ENCODE data around the gene SHF.

SHF gene

GRCh38 chr15:45155739-45156138, 32.0 kb downstream of the SHF start:
- no peak for DNase-seq
- in situ Hi-C loops (cut with HindIII; ENCODE audit: low pct_ligation_motif_present, low pct_unique_long_range_greater_than_20kb, low sequenced_read_pairs), result no loop called here

DNA sequence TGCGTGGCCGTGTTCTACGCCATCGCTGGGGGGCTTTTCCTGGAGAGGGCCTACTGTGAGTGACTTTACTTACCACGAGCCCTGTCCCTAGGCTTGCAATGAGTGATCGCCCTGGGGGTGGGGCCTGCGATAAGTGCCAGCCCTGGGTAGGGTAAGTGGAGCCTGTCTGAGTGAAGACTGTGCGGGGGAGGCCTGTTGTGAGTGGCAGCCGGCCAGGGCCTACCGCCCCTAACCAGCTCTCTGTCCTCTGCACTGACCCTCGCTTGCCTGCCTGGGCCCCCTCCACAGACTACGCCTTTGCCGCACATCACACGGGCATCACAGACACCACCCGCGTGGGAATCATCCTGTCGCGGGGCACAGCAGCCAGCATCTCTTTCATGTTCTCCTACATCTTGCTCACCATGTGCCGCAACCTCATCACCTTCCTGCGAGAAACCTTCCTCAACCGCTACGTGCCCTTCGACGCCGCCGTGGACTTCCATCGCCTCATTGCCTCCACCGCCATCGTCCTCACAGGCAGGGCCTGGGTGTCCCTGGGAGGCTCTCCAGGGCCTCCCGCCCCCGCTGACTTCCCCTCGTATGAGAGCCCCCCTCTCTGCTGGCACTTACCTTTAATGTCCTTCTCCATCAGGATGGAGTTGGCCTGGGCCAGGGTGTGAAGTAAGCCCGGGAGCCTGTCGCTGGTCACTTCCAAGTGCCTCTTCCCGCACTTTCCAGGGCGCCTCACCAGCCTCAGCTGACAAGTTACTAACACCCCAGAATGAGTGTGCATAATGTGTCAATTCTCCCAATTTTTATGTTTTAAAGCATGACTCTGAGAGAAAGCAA, 35.6 kb downstream of the SHF start:
- in situ Hi-C loops (cut with HindIII; ENCODE audit: low pct_ligation_motif_present, low pct_unique_long_range_greater_than_20kb, low sequenced_read_pairs), result no loop called here

DNA sequence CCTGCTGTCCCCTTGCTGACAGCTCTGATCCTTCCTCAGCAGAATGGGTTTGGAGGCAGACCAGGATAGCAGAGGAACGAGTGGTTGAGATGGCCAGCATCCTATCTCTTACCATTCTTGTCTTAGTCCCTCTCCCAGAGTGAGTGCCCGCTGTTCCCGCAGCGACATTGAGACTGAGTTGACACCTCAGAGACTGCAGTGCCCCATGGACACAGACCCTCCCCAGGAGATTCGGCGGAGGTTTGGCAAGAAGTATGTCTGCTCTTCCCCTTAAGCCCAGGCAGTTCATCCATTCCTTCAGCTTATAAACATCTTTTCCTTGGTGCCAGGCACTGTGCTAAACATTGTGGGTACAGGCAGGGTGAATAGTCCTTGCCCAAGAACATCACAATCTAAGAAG, 36.8 kb downstream of the SHF start:
- in situ Hi-C loops (cut with HindIII; ENCODE audit: low pct_ligation_motif_present, low pct_unique_long_range_greater_than_20kb, low sequenced_read_pairs), result no loop called here
- no peak for DNase-seq

More for the DNA sequence above, 35.6 kb downstream of the SHF start:
- DNase-seq, result no peak

GRCh38 chr15:45150481-45150880, 37.3 kb downstream of the SHF start:
- in situ Hi-C loops (cut with HindIII; ENCODE audit: low pct_ligation_motif_present, low pct_unique_long_range_greater_than_20kb, low sequenced_read_pairs), result no loop called here
- no peak for DNase-seq

DNA sequence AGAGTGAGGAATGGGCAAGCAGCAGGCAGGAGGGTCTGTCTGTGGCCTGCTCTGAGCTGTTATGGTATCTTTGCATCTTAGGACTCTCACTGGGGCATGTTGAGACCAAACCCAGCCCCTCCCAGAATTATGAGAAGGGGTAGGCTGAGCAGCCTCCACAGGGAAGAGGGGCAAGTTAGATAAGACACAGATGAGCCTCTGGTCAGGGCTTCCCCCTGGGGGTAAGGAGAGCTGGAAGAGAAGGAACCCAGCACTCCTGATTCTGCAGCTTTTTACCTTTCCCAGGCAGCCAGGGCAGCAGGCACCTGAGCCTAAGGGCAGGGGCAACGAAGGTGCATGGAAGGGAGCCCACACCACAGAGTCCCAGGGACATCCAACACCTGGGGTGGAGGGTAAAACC, 38.7 kb downstream of the SHF start:
- in situ Hi-C loops (cut with HindIII; ENCODE audit: low pct_ligation_motif_present, low pct_unique_long_range_greater_than_20kb, low sequenced_read_pairs), result no loop called here
- DNase-seq, result no peak

DNA sequence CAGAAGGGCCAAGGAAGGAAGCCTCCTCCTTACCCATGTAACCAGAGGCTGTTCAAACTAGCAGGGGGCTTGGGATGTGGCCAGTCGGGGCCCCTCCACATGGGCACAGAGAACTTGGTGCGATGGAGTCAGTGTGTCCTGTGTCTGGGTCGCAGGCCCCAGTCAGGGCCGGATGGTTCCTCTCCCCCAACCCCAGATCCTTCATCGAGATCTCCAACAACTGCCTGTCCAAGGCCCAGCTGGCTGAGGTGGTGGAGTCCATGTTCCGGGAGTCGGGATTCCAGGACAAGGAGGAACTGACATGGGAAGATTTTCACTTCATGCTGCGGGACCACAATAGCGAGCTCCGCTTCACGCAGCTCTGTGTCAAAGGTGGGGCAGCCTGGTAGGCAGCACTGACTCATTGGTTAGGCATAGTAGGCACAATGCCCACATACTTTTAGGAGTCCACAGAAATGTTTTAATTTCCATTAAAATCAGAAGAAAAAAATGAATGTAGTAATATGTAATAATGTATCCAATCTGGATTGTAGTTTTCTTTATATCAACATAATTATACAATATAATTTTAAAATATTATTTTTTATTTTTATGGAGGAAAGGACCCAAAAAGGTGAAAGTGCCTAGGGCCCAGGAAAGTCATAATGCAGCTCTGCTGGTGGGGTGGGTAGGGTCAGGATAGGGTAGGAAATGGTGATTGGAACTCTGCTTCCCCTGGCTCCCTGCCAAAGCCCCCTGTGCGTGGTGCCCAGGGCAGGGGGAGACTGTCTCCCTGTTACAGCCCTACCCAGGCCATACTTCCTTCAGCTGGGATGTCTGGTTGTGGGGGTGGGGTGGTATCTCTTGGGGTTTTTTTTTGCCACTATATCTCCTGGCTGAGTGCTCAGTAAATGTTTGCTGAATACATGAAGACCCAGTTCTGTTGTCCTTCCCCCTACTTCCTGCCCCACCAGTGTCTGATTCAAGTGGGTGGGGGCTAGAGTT, 39.4 kb downstream of the SHF start:
- DNase-seq, result no peak
- in situ Hi-C loops (cut with HindIII; ENCODE audit: low pct_ligation_motif_present, low pct_unique_long_range_greater_than_20kb, low sequenced_read_pairs), result no loop called here

DNA sequence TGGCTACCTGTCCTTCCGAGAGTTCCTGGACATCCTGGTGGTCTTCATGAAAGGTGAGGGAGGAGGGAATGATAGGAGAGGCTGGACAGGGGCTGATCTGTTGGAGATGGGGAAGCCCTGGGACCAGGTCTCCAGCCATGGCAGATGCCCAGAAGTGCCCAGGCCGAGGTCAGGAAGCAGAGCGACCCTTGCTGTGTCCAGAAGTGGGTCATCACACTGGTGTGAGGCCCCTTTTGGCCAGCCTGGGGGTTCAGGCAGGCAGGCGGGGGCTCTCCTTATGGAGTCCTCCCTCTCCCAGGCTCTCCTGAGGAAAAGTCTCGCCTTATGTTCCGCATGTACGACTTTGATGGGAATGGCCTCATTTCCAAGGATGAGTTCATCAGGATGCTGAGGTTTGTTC, 40.2 kb downstream of the SHF start:
- in situ Hi-C loops (cut with HindIII; ENCODE audit: low pct_ligation_motif_present, low pct_unique_long_range_greater_than_20kb, low sequenced_read_pairs), result no loop called here
- DNase-seq, result no peak

GRCh38 chr15:45146405-45146804, 41.4 kb downstream of the SHF start:
- no peak for DNase-seq
- in situ Hi-C loops (cut with HindIII; ENCODE audit: low pct_ligation_motif_present, low pct_unique_long_range_greater_than_20kb, low sequenced_read_pairs), result no loop called here

DNA sequence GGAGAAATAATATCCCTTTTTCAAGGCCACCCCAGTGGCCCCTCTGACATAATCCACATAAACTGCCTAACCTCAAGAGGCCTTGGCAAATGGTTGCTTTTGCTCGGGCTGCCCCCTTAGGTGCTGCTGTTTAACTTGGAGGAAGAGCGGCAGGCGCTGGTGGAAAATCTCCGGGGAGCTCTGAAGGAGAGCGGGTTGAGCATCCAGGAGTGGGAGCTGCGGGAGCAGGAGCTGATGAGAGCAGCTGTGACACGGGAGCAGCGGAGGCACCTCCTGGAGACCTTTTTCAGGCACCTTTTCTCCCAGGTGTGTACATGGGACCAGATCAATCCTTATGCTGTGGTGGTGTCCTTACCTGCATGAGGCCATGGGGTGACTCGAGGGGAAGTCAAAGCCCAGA, 43.0 kb downstream of the SHF start:
- in situ Hi-C loops (cut with HindIII; ENCODE audit: low pct_ligation_motif_present, low pct_unique_long_range_greater_than_20kb, low sequenced_read_pairs), result no loop called here
- DNase-seq, result no peak

- DNase-seq, result no peak
- in situ Hi-C loops (cut with HindIII; ENCODE audit: low pct_ligation_motif_present, low pct_unique_long_range_greater_than_20kb, low sequenced_read_pairs), result no loop called here
Observed at GRCh38 chr15:45143946-45144345, 43.8 kb downstream of the SHF start.

DNA sequence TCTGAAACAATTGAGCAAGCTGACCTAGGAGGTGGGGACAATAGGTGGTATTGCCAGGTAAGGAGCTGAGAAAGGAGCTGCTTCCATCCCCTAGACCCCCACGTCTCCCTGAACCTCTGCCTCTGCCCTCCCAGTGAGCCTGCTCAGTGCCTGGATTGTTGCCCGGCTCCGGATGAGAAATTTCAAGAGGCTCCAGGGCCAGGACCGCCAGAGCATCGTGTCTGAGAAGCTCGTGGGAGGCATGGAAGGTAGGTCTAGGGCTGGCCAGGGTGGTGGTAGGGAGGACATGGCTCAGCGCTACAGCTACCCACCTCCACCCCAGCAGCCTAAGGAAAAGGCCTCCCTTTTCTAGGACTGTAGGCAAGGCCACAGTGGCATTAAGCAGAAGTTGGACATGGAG, 44.7 kb downstream of the SHF start:
- in situ Hi-C loops (cut with HindIII; ENCODE audit: low pct_ligation_motif_present, low pct_unique_long_range_greater_than_20kb, low sequenced_read_pairs), result no loop called here
- DNase-seq, result no peak

GRCh38 chr15:45141386-45141785, 46.4 kb downstream of the SHF start:
- no peak for DNase-seq
- in situ Hi-C loops (cut with HindIII; ENCODE audit: low pct_ligation_motif_present, low pct_unique_long_range_greater_than_20kb, low sequenced_read_pairs), result no loop called here

GRCh38 chr15:45140557-45141250, 47.1 kb downstream of the SHF start:
- DNase-seq, result no peak
- in situ Hi-C loops (cut with HindIII; ENCODE audit: low pct_ligation_motif_present, low pct_unique_long_range_greater_than_20kb, low sequenced_read_pairs), result no loop called here

- DNase-seq, result no peak
- in situ Hi-C loops (cut with HindIII; ENCODE audit: low pct_ligation_motif_present, low pct_unique_long_range_greater_than_20kb, low sequenced_read_pairs), result no loop called here
Observed at GRCh38 chr15:45139770-45140169, 48.0 kb downstream of the SHF start.

GRCh38 chr15:45138814-45139765, 48.7 kb downstream of the SHF start:
- DNase-seq, result no peak
- in situ Hi-C loops (cut with HindIII; ENCODE audit: low pct_ligation_motif_present, low pct_unique_long_range_greater_than_20kb, low sequenced_read_pairs), result no loop called here

DNA sequence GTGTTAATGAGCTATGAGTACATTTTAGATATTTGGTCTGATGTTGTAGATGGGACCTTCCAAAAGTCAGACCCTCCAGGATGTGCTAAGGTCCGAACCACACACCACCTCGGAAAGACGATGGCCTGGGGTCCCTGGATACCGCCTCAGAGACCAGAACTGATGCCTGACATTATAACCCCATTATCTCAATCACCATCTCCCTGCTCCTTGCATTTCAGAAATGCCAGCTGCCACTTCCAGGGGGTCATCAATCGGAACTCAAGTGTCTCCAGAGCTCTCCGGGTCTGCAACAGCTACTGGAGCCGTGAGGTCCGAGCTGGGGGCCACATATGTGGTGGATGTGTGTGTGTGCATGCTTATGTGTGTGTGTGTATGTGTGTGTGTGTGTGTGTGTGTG, 50.1 kb downstream of the SHF start:
- in situ Hi-C loops (cut with HindIII; ENCODE audit: low pct_ligation_motif_present, low pct_unique_long_range_greater_than_20kb, low sequenced_read_pairs), result no loop called here

GRCh38 chr15:45136378-45136764, 51.4 kb downstream of the SHF start:
- no peak for DNase-seq
- in situ Hi-C loops (cut with HindIII; ENCODE audit: low pct_ligation_motif_present, low pct_unique_long_range_greater_than_20kb, low sequenced_read_pairs), result no loop called here

More for the DNA sequence above, 50.1 kb downstream of the SHF start:
- no peak for DNase-seq
